NCI-H345 treated with DMSO at 0.1 percent for 48 hours (cell line): ENCODE results near the gene FBXL17.

Source experiments
- DNase-seq: peaks from one replicate; lab custom pipeline; 2025; ENCODE audit not compliant: unreplicated experiment; lab: John Stamatoyannopoulos, UW

FBXL17 gene

GRCh38 chr5:108255468-108255867 is 126.4 kb downstream of the FBXL17 start:
- DNase-seq: no peak

GRCh38 chr5:108251350-108251749 is 130.5 kb downstream of the FBXL17 start:
- no peak for DNase-seq

- DNase-seq: no peak
These were observed 132.0 kb downstream of the FBXL17 start for GRCh38 chr5:108249785-108250426.

GRCh38 chr5:108249095-108249784 is 132.7 kb downstream of the FBXL17 start:
- no peak for DNase-seq

- no peak for DNase-seq
These were observed 142.7 kb downstream of the FBXL17 start for GRCh38 chr5:108238936-108239887.

GRCh38 chr5:108238461-108238860 is 143.4 kb downstream of the FBXL17 start:
- DNase-seq: no peak

- no peak for DNase-seq
These were observed 148.2 kb downstream of the FBXL17 start for GRCh38 chr5:108233617-108234155.

GRCh38 chr5:108232805-108233204 is 149.1 kb downstream of the FBXL17 start:
- DNase-seq: no peak

- no peak for DNase-seq
These were observed 159.9 kb downstream of the FBXL17 start for GRCh38 chr5:108222011-108222410.

GRCh38 chr5:108220834-108221233 is 161.1 kb downstream of the FBXL17 start:
- DNase-seq: no peak

- no peak for DNase-seq
These were observed 165.0 kb downstream of the FBXL17 start for GRCh38 chr5:108216890-108217289.

- DNase-seq: no peak
These were observed 167.0 kb downstream of the FBXL17 start for GRCh38 chr5:108214857-108215256.

GRCh38 chr5:108212775-108213346 is 169.0 kb downstream of the FBXL17 start:
- DNase-seq: no peak

- no peak for DNase-seq
These were observed 175.2 kb downstream of the FBXL17 start for GRCh38 chr5:108206707-108207106.

GRCh38 chr5:108201721-108202120 is 180.2 kb downstream of the FBXL17 start:
- DNase-seq: no peak

GRCh38 chr5:108196276-108196675 is 185.6 kb downstream of the FBXL17 start:
- no peak for DNase-seq

- no peak for DNase-seq
These were observed 188.7 kb downstream of the FBXL17 start for GRCh38 chr5:108193021-108193795.

GRCh38 chr5:108184940-108185339 is 197.0 kb downstream of the FBXL17 start:
- DNase-seq: no peak

- no peak for DNase-seq
These were observed 199.9 kb downstream of the FBXL17 start for GRCh38 chr5:108181975-108182374.

- DNase-seq: no peak
These were observed 207.6 kb downstream of the FBXL17 start for GRCh38 chr5:108174286-108174685.
